Osteoblast (primary cell): Measurements from ENCODE around the gene TRIM6. TPM values are rescaled to one million over a fixed set of nuclear protein-coding genes. Genes with fewer than 3 reads are reported as not detected.

Source experiments
- DNase-seq: peaks from one replicate; pipeline ENCODE4 v3.0.0; 2011; ENCODE audit warnings: low spot score, mixed read lengths; ENCODE audit not compliant: insufficient read length; ENCODE audit errors: missing footprints
- H2AFZ ChIP-seq: 2 replicates; pipeline ENCODE4 v1.6.0; 2011; ENCODE audit warnings: mild to moderate bottlenecking, low read length
- H3K27ac ChIP-seq: 2 replicates; pipeline ENCODE4 v1.5.1; 2011; ENCODE audit warnings: mild to moderate bottlenecking, low read depth, low read length, moderate library complexity
- H3K27me3 ChIP-seq: 2 replicates; pipeline ENCODE4 v1.6.0; 2012; ENCODE audit warnings: mild to moderate bottlenecking, control low read depth, inconsistent platforms, low read length, moderate library complexity; ENCODE audit not compliant: insufficient read depth
- H3K36me3 ChIP-seq: 2 replicates; pipeline ENCODE4 v1.5.1; 2011; ENCODE audit warnings: mild to moderate bottlenecking, low read length, control low read depth, moderate library complexity; ENCODE audit not compliant: insufficient read depth
- H3K4me1 ChIP-seq: 2 replicates; pipeline ENCODE4 v1.5.1; 2011; ENCODE audit warnings: mild to moderate bottlenecking, low read length, control low read depth, moderate library complexity; ENCODE audit not compliant: insufficient read depth
- H3K4me2 ChIP-seq: 2 replicates; pipeline ENCODE4 v1.6.0; 2011; ENCODE audit warnings: mild to moderate bottlenecking, low read length; ENCODE audit not compliant: insufficient read depth
- H3K4me3 ChIP-seq: fragments of 200-600 bp; sonication (generic); 3 replicates; pipeline ENCODE4 v1.5.1; 2012; ENCODE audit warnings: mild to moderate bottlenecking, low read length, inconsistent platforms; ENCODE audit not compliant: insufficient read depth
- H3K79me2 ChIP-seq: 2 replicates; pipeline ENCODE4 v1.6.0; 2012; ENCODE audit warnings: mild to moderate bottlenecking, low read length, control low read depth, inconsistent platforms; ENCODE audit not compliant: insufficient read depth
- H3K9me3 ChIP-seq: 2 replicates; pipeline ENCODE4 v1.5.1; 2011; ENCODE audit warnings: low read depth, low read length, control low read depth
- H4K20me1 ChIP-seq: 2 replicates; pipeline ENCODE4 v1.6.0; 2012; ENCODE audit warnings: mild to moderate bottlenecking, low read length, control low read depth; ENCODE audit not compliant: insufficient read depth
- total RNA-seq: library from RNA; depleted of rRNA; stranded (reverse); fragments of >200 nt; gene quantifications from 2 replicates; pipeline ENCODE4 v1.2.3, GENCODE V29; 2012
- TF ChIP-seq, protein P1 (sequence below): IDR thresholded peaks from 2 replicates; pipeline ENCODE4 v1.5.1; 2011; ENCODE audit warnings: mild to moderate bottlenecking, low read depth, low read length, moderate library complexity; ENCODE audit errors: extremely low read depth

The TRIM6 gene
- total RNA-seq, 1 donor, result 3.6 TPM

DNA sequence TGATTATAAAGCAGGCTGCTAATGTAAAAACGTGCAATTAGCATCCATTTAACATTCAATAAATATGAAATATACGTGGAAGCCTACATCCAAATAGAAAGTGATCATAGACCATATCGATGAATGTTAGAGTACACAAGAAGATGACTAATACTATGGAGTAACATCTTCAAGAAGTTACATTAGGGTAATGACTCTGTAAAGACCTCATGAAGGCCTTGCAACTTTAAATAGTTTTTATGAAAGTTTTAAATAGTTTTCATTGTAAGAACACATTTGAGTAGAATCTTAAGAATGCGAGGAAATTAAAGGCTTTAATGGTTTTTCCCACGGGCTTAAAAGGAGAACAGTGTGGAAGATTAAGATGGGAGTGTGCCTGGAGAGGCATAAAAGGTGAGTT, 29.8 kb downstream of the TRIM6 start:
- peak overlapping the region; percentile 95 for H3K4me2 ChIP-seq
- no peaks in the 10 kb centered on the region for H3K79me2 ChIP-seq
- no peak overlapping the region for H2AFZ ChIP-seq
- TF ChIP-seq, protein P1, sequence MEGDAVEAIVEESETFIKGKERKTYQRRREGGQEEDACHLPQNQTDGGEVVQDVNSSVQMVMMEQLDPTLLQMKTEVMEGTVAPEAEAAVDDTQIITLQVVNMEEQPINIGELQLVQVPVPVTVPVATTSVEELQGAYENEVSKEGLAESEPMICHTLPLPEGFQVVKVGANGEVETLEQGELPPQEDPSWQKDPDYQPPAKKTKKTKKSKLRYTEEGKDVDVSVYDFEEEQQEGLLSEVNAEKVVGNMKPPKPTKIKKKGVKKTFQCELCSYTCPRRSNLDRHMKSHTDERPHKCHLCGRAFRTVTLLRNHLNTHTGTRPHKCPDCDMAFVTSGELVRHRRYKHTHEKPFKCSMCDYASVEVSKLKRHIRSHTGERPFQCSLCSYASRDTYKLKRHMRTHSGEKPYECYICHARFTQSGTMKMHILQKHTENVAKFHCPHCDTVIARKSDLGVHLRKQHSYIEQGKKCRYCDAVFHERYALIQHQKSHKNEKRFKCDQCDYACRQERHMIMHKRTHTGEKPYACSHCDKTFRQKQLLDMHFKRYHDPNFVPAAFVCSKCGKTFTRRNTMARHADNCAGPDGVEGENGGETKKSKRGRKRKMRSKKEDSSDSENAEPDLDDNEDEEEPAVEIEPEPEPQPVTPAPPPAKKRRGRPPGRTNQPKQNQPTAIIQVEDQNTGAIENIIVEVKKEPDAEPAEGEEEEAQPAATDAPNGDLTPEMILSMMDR, result no peak
- peaks cover 19% of the 10 kb centered on the region for H3K4me1 ChIP-seq
- H3K27me3 ChIP-seq, result no peaks in the 10 kb centered on the region
- H3K9me3 ChIP-seq, result no peaks in the 10 kb centered on the region
- peak overlapping the region; percentile 7 for H3K27ac ChIP-seq
- no peak overlapping the region for H3K4me3 ChIP-seq
- H3K36me3 ChIP-seq, result no peaks in the 10 kb centered on the region
- H4K20me1 ChIP-seq, result no peaks in the 10 kb centered on the region
- peak; percentile 39 for DNase-seq

DNA sequence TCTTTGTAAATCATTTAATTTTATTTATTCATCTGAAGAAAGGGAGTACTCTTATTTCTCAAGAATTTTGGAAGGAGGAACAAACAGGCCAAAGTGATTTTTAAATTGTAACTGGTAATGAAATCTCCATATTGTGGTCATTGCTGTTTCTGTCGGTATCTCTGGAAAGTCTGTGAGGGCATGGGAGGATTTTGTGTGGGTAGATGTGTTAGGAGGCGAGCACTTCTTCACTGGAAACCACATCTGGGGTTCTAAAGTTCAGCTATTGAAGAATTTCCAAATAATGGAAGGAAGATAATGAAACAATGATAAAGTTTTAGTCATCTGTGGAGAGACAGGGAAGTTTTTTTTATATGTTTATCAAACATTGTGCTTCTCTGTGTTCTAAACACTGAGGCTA, 35.0 kb downstream of the TRIM6 start:
- H3K4me3 ChIP-seq, result no peak overlapping the region
- H3K4me1 ChIP-seq, result no peaks in the 10 kb centered on the region
- no peak overlapping the region for H2AFZ ChIP-seq
- no peaks in the 10 kb centered on the region for H3K27me3 ChIP-seq
- H4K20me1 ChIP-seq, result no peaks in the 10 kb centered on the region
- no peaks in the 10 kb centered on the region for H3K79me2 ChIP-seq
- H3K4me2 ChIP-seq, result no peak overlapping the region
- peaks cover 14% of the 10 kb centered on the region for H3K36me3 ChIP-seq
- H3K9me3 ChIP-seq, result no peaks in the 10 kb centered on the region
- TF ChIP-seq, protein P1, result no peak
- no peak overlapping the region for H3K27ac ChIP-seq
- no peak for DNase-seq

- no peak overlapping the region for H3K4me2 ChIP-seq
- TF ChIP-seq, protein P1, result no peak
Observed at GRCh38 chr11:5631969-5632635, 35.7 kb downstream of the TRIM6 start.

GRCh38 chr11:5639953-5640352, 43.5 kb downstream of the TRIM6 start:
- no peaks in the 10 kb centered on the region for H3K79me2 ChIP-seq
- H4K20me1 ChIP-seq, result no peaks in the 10 kb centered on the region
- no peak overlapping the region for H2AFZ ChIP-seq
- no peak for DNase-seq
- H3K4me2 ChIP-seq, result no peak overlapping the region
- TF ChIP-seq, protein P1, result no peak
- H3K36me3 ChIP-seq, result peaks cover 10% of the 10 kb centered on the region
- no peaks in the 10 kb centered on the region for H3K27me3 ChIP-seq
- H3K4me1 ChIP-seq, result no peaks in the 10 kb centered on the region
- H3K9me3 ChIP-seq, result no peaks in the 10 kb centered on the region
- no peak overlapping the region for H3K27ac ChIP-seq
- no peak overlapping the region for H3K4me3 ChIP-seq

More at GRCh38 chr11:5631969-5632635, 35.7 kb downstream of the TRIM6 start:
- H4K20me1 ChIP-seq, result no peaks in the 10 kb centered on the region
- no peak overlapping the region for H2AFZ ChIP-seq
- no peaks in the 10 kb centered on the region for H3K79me2 ChIP-seq
- H3K27ac ChIP-seq, result no peak overlapping the region
- no peaks in the 10 kb centered on the region for H3K27me3 ChIP-seq
- no peak overlapping the region for H3K4me3 ChIP-seq
- H3K36me3 ChIP-seq, result peaks cover 14% of the 10 kb centered on the region
- peak; percentile 5 for DNase-seq
- H3K4me1 ChIP-seq, result no peaks in the 10 kb centered on the region
- H3K9me3 ChIP-seq, result no peaks in the 10 kb centered on the region
